Activated CD4-positive, alpha-beta T cell treated with anti-CD3 and anti-CD28 coated beads for 24 hours (primary cell): ENCODE measurements around the gene ONECUT3.
"Not testable (repeated sequence)": the region's sequence is repeated elsewhere in the genome, so short reads cannot be mapped to it uniquely, and the experiment has no call there.

Experiments
- DNase-seq, 2 donors: peaks; one replicate each; pipeline ENCODE4 v3.0.0-alpha.2; 2020; ENCODE audit warnings: low read depth in 2 of 2

Gene ONECUT3

GRCh38 chr19:1755467-1756171, 2.3 kb downstream of the ONECUT3 start:
- DNase-seq: no peak

GRCh38 chr19:1756264-1756663, 3.0 kb downstream of the ONECUT3 start:
- DNase-seq: no peak

- no peak for DNase-seq
These were observed 3.6 kb downstream of the ONECUT3 start for GRCh38 chr19:1756705-1757465.

- no peak for DNase-seq
These were observed 4.3 kb downstream of the ONECUT3 start for GRCh38 chr19:1757468-1758230.

GRCh38 chr19:1758231-1758577, 4.9 kb downstream of the ONECUT3 start:
- DNase-seq: no peak

- DNase-seq: no peak
These were observed 5.9 kb downstream of the ONECUT3 start for GRCh38 chr19:1758959-1759903.

- no peak for DNase-seq
These were observed 6.7 kb downstream of the ONECUT3 start for GRCh38 chr19:1760020-1760419.

GRCh38 chr19:1760786-1761527, 7.7 kb downstream of the ONECUT3 start:
- not testable (repeated sequence) for DNase-seq

GRCh38 chr19:1761528-1762242, 8.4 kb downstream of the ONECUT3 start:
- DNase-seq: no peak

GRCh38 chr19:1762243-1763117, 9.2 kb downstream of the ONECUT3 start:
- no peak for DNase-seq

- DNase-seq: no peak
These were observed 10.6 kb downstream of the ONECUT3 start for GRCh38 chr19:1763648-1764639.

GRCh38 chr19:1764729-1765128, 11.4 kb downstream of the ONECUT3 start:
- DNase-seq: no peak

GRCh38 chr19:1765232-1765903, 12.1 kb downstream of the ONECUT3 start:
- no peak for DNase-seq

GRCh38 chr19:1765904-1766799, 12.8 kb downstream of the ONECUT3 start:
- DNase-seq: no peak

GRCh38 chr19:1766800-1767352, 13.6 kb downstream of the ONECUT3 start:
- no peak for DNase-seq

- peak; percentile 44 to 52 for DNase-seq
These were observed 14.2 kb downstream of the ONECUT3 start for GRCh38 chr19:1767464-1767933.
